ENCODE measurements around the gene CAMK2A.

The CAMK2A gene

DNA sequence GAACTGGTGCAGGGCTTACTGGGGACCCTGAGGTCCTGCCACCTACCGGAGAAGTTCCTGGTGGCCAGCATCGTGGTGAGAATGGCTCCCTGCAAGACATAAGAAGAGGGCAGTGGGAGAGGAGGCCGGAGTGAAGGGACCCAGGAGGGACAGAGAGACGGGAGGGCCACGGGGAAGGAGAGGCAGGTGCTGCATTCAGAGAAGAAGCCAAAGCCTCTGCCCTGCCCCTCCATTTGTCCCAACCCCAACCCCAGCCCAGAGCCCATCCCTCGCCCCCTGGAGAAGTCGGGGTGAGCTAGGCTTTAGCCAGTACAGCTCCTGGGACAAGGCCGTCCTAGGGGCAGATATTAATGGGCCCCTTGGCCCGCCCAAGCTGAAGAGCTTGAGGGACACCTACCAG, 41.8 kb downstream of the CAMK2A start:
- Histone ChIP-seq H3K9me2 (replicated peaks; ENCODE audit: insufficient read depth, low read length) (no peaks in the 10 kb centered on the region), H3F3A (ENCODE audit: insufficient read depth) (no peaks in the 10 kb centered on the region), H3K79me2 (ENCODE audit: insufficient read depth, low read length) (no peaks in the 10 kb centered on the region), H3K36me3 (ENCODE audit: low read length) (no peaks in the 10 kb centered on the region), H3K27me3 (ENCODE audit: low read length) (no peaks in the 10 kb centered on the region), H4K20me1 (ENCODE audit: low read depth, low read length) (no peaks in the 10 kb centered on the region), H3K27ac (ENCODE audit: low read depth, low read length) (no peak overlapping the region), H3K4me2 (ENCODE audit: low read depth, low read length, poor library complexity, severe bottlenecking) (no peak overlapping the region), H3K9me3 (ENCODE audit: insufficient read depth, low read length) (no peaks in the 10 kb centered on the region), H3K9ac (ENCODE audit: low read length) (no peak overlapping the region), H3K4me3 (ENCODE audit: insufficient read depth, low read length, poor library complexity, severe bottlenecking) (no peak overlapping the region), H2AFZ (ENCODE audit: low read depth, low read length, severe bottlenecking) (no peak overlapping the region)
- TF ChIP-seq CTCF (IDR thresholded peaks at IDR 0.05; ENCODE audit: insufficient read depth, low read length, poor library complexity, severe bottlenecking) = no peak
- no peak for TF ChIP-seq EZH2phosphoT487 (conservative IDR thresholded peaks at IDR 0.05; ENCODE audit: low read length)

- TF ChIP-seq CTCF (IDR thresholded peaks at IDR 0.05; ENCODE audit: insufficient read depth, low read length, poor library complexity, severe bottlenecking) (no peak), EZH2phosphoT487 (conservative IDR thresholded peaks at IDR 0.05; ENCODE audit: low read length) (no peak)
- H4K20me1 ChIP-seq (ENCODE audit: low read depth, low read length) = no peaks in the 10 kb centered on the region
- no peaks in the 10 kb centered on the region for H3K9me3 ChIP-seq (ENCODE audit: insufficient read depth, low read length)
- H3F3A ChIP-seq (ENCODE audit: insufficient read depth) = no peaks in the 10 kb centered on the region
- no peak overlapping the region for H3K9ac ChIP-seq (ENCODE audit: low read length)
- H3K4me3 ChIP-seq (ENCODE audit: insufficient read depth, low read length, poor library complexity, severe bottlenecking) = no peak overlapping the region
- H3K4me2 ChIP-seq (ENCODE audit: low read depth, low read length, poor library complexity, severe bottlenecking) = no peak overlapping the region
- H3K27me3 ChIP-seq (ENCODE audit: low read length) = no peaks in the 10 kb centered on the region
- no peaks in the 10 kb centered on the region for H3K36me3 ChIP-seq (ENCODE audit: low read length)
- no peak overlapping the region for H2AFZ ChIP-seq (ENCODE audit: low read depth, low read length, severe bottlenecking)
- H3K27ac ChIP-seq (ENCODE audit: low read depth, low read length) = no peak overlapping the region
- no peaks in the 10 kb centered on the region for H3K79me2 ChIP-seq (ENCODE audit: insufficient read depth, low read length)
- H3K9me2 ChIP-seq (replicated peaks; ENCODE audit: insufficient read depth, low read length) = no peaks in the 10 kb centered on the region
Observed at GRCh38 chr5:150246835-150247234, 42.7 kb downstream of the CAMK2A start.

- Histone ChIP-seq H3F3A (ENCODE audit: insufficient read depth) (no peaks in the 10 kb centered on the region), H3K9me2 (replicated peaks; ENCODE audit: insufficient read depth, low read length) (no peaks in the 10 kb centered on the region), H3K4me2 (ENCODE audit: low read depth, low read length, poor library complexity, severe bottlenecking) (no peak overlapping the region), H4K20me1 (ENCODE audit: low read depth, low read length) (no peaks in the 10 kb centered on the region), H3K9ac (ENCODE audit: low read length) (no peak overlapping the region), H3K27ac (ENCODE audit: low read depth, low read length) (no peak overlapping the region), H3K27me3 (ENCODE audit: low read length) (no peaks in the 10 kb centered on the region), H3K36me3 (ENCODE audit: low read length) (no peaks in the 10 kb centered on the region), H3K9me3 (ENCODE audit: insufficient read depth, low read length) (no peaks in the 10 kb centered on the region), H3K4me3 (ENCODE audit: insufficient read depth, low read length, poor library complexity, severe bottlenecking) (no peak overlapping the region), H2AFZ (ENCODE audit: low read depth, low read length, severe bottlenecking) (no peak overlapping the region), H3K79me2 (ENCODE audit: insufficient read depth, low read length) (no peaks in the 10 kb centered on the region)
- no peak for TF ChIP-seq EZH2phosphoT487 (conservative IDR thresholded peaks at IDR 0.05; ENCODE audit: low read length)
- no peak for TF ChIP-seq CTCF (IDR thresholded peaks at IDR 0.05; ENCODE audit: insufficient read depth, low read length, poor library complexity, severe bottlenecking)
Observed at GRCh38 chr5:150246429-150246828, 43.1 kb downstream of the CAMK2A start.
